Measurements from ENCODE around the gene TREH.
"Not testable (repeated sequence)": the region's sequence is repeated elsewhere in the genome, so short reads cannot be mapped to it uniquely, and the experiment has no call there.

The TREH gene, protein sequence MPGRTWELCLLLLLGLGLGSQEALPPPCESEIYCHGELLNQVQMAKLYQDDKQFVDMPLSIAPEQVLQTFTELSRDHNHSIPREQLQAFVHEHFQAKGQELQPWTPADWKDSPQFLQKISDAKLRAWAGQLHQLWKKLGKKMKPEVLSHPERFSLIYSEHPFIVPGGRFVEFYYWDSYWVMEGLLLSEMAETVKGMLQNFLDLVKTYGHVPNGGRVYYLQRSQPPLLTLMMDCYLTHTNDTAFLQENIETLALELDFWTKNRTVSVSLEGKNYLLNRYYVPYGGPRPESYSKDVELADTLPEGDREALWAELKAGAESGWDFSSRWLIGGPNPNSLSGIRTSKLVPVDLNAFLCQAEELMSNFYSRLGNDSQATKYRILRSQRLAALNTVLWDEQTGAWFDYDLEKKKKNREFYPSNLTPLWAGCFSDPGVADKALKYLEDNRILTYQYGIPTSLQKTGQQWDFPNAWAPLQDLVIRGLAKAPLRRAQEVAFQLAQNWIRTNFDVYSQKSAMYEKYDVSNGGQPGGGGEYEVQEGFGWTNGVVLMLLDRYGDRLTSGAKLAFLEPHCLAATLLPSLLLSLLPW

DNA sequence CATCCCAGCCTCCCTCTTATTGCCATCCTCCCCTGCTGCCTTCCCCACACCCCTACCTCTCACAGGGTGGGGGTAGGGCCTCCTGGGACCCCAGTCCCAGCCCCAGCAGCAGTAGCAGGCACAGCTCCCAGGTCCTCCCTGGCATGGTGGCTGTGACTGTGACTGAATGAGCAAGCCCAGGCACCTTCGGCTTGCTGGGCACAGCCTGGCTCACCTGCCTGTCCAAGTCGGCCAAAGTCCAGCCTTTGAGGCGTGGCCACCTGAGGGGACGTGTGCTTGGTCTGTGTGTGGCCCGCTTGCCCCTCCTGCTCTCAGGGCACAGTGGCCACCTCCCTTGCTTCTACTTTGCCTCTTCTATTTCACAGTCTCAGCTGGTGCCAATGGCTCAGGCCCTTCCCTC lies at the start of gene TREH:
TREH (minus strand) TSS at position 168 of the 400 bp plus-strand sequence; CDS start at position 145, 23 bp downstream.
- DNase-seq, result no peak

DNA sequence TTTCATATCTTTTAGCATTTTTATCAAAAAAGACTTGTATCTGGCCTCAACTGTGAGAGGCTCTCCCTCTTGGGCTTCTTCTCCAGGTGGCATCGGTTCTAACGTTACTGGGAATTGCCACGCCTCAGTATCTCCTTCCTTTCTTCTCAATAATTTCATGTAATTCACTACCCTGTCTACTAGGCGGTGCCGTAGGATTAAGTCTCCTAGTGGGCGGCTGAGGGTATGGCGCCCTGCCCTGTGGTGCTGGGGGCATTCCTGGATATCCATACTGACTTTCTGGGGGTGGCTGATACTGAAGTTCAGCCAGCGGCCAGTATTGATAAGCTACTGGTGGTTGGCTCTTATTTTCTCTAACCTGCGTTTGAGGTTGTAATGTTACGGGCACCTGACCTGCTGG lies 48.7 kb upstream of the TREH start:
- not testable (repeated sequence) for DNase-seq

DNA sequence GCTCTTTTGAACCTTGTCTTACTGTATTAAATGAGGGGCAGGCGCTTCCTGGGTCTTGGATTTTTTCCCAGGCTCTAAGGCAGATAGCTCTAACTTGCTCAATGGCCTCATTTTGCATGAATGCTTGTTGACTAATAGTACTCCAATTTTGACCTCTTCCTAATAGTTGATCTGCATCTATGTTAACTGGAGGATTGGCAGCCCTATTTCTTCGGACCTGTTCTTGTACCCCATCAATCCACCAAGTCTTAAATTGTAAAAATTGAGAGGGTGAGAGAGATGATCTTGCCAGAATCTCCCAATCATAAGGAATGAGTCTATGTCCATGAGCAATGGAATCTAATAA lies 48.2 kb upstream of the TREH start:
- DNase-seq, result not testable (repeated sequence)

DNA sequence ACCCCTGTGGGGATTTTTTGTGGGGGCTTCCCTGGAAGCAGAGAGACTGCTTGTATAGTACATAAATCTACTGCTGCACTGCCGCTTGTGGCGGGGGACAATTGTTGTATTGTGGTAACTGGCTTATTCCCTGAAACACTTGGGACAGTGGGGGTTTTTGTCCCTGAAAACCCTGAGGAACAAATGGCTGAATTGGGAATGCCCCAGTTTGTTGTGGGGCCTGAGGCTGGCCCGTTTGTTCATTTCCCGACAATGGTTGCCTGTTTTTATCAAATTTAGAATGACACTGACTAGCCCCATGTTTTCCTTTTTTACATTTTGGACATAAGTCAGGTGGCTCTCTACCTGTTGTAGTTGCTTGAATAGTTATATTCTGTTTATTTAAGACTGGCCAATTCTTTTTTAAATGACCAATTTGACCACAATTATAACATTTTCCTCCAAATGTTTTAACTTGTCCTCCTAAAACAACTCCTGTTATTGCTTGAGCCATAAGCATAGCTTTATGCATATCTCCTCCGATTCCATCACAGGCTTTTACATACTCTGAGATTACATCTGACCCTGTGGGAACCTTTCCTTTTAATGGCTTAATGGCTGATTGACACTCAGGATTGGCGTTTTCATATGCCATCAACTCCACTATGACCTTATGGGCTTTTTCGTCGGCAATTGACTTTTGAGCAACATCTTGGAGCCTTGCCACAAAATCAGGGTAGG lies 47.7 kb upstream of the TREH start:
- DNase-seq, result not testable (repeated sequence)

DNA sequence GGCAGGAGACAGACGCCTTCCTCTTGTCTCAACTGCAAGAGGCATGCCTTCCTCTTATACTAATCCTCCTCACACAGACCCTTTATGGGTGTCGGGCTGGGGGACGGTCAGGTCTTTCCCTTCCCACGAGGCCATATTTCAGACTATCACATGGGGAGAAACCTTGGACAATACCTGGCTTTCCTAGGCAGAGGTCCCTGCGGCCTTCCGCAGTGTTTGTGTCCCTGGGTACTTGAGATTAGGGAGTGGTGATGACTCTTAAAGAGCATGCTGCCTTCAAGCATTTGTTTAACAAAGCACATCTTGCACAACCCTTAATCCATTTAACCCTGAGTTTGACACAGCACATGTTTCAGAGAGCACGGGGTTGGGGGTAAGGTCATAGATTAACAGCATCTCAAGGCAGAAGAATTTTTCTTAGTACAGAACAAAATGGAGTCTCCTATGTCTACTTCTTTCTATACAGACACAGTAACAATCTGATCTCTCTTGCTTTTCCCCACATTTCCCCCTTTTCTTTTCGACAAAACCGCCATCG lies 42.1 kb upstream of the TREH start:
- not testable (repeated sequence) for DNase-seq

DNA sequence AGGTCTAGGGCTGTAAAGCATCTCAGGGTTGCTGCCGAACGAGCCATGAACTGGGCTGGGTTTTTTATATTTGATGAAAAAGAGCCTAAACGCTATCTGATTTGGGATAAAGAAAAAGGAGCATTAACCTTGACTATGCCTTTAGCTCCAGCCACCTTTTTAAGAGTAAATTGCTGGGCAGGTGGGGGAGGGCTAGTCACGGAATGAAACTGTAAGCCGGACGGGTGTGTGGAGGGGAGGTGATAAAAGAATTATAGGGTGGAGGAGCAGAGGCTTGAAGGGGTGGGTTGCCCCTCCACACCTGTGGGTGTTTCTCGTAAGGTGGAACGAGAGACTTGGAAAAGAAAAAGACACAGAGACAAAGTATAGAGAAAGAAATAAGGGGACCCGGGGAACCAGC lies 41.3 kb upstream of the TREH start:
- not testable (repeated sequence) for DNase-seq

DNA sequence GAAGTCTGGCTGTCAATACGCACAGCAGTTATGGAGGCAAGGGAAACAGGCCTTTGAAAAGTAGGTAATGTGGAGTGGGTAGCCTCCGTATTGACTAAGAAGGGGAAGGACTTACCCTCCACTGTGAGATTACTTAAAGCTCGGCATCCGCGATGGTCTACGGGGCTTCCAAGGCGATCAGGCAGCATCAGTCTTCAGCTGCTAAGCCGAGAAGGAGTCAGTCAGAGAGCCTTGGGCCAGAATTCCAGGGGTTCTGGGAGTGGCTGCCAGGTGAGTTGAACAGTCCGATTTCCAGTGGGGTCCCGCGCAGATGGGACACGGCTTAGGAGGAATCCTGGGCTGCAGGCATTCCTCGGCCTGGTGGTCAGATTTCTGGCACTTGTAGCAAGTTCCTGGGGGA lies 40.6 kb upstream of the TREH start:
- DNase-seq, result not testable (repeated sequence)

DNA sequence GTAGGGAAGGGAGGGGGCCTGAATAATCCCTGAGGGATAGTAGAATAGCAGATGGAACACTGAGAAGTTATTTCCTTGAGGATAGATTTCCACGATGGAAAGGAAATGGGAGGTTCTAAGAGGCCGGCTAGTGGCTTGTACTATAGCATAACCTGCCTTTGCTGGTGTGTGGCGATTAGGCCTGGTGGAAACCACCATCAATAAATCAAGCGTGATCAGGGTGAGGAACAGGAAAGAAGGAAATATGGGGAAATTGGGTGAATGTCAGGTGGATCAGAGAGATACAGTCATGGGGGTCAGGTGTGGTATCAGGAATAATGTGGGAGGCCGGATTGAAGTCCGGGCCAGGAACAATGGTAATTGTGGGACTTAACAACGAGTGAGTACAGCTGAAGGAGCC lies 39.1 kb upstream of the TREH start:
- not testable (repeated sequence) for DNase-seq

DNA sequence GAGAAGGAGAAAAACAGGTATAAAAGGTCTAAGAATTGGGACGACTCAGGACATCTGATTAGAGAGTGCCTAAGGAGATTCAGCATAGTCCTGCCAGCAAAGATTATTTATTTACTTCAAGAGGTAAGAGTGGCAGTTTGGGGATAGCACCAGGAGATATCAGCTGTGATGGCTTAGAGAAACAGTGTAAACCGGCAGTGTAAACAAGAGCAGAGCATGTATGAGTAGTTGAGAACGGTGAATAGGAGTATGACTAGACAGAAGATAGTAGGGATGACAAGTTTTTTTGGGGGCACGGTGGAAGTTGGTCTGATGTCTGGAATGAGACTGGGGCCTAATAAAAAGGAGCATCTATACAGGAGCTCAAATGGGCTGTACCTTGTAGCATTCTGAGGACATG lies 38.3 kb upstream of the TREH start:
- not testable (repeated sequence) for DNase-seq

DNA sequence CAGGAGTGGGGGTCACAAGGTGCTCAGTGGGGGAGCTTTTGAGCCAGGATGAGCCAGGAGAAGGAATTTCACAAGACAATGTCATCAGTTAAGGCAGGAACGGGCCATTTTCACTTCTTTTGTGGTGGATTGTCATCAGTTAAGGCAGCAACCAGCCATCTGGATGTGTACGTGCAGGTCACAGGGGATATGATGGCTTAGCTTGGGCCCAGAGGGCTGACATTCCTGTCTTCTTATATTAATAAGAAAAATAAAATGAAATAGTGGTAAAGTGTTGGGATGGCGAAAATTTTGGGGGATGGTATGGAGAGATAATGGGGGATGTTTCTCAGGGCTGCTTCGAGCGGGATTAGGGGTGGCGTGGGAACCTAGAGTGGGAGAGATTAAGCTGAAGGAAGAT lies 37.8 kb upstream of the TREH start:
- not testable (repeated sequence) for DNase-seq

DNA sequence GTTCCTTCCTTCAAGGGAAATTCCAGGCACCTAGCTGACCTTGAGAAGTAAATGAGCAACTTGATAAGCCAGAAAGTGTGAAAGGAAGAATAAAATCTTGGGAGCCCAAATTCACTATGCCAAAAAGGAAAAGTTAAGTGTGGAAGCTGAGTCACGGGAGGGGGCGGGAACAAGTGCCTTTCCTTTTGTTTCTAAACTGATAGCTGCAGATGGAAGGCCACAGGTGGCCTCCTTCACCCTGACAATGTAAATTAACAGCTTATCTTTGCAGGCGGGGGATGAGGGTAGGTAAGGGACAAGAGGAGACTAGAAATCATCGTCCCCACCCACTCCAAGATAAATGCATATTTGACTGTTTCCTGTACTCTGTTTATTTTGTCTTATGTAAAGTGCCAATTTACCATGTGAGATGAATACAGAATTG lies 36.4 kb upstream of the TREH start:
- DNase-seq, result no peak

DNA sequence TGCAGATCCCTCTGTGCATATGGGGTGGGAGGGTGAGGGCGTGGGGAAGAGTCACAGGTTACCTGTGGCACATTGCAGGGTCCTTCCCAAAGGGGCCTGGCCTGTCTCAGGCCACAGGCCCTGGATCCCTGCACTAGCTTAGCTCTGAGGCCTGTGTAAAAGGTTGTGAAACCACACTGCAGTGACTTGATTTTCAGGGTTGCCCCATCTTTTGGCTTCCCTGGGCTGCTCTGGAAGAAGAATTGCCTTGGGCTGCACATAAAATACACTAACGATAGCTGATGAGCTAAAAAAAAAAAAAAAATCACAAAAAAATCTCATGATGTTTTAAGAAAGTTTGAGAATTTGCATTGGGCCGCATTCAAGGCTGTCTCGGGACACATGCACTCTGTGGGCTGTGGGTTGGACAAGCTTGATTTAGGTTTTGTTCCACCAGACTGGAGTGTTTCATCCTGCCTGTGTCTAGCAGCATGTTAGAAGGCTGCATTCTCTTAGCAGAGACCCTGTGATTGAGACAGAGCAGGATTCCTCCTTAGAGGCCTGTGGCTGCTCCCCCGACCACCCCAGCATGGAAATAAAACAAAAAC lies 35.9 kb upstream of the TREH start:
- no peak for DNase-seq

DNA sequence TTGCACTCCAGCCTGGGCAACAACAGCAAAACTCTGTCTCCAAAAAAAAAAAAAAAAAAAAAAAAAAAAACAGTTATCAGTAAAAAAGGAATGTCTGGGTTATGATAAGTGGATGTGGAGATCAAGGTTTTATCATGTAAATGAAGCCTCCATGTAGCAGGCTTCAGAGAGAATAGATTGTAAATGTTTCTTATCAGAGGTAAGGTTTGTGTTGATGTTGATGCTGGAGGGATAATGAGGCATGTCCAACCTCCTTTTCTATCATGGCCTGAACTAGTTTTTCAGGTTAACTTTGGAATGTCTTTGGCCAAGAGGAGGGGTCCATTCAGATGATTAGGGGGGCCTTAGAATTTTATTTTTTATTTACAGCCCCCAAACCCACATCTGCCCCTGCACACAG lies 35.4 kb upstream of the TREH start:
- no peak for DNase-seq

DNA sequence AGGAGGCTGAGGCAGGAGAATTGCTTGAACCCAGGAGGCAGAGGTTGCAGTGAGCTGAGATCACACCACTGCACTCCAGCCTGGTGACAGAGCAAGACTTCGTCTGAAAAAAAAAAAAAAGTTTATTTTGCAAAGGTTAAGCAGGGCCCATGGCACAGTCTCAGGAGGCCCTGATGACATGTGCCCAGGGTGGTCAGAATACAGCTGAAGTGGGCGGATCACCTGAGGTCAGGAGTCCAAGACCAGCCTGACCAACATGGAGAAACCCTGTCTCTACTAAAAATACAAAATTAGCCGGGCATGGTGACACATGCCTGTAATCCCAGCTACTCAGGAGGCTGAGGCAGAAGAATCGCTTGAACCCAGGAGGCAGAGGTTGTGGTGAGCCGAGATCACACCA lies 35.0 kb upstream of the TREH start:
- not testable (repeated sequence) for DNase-seq

DNA sequence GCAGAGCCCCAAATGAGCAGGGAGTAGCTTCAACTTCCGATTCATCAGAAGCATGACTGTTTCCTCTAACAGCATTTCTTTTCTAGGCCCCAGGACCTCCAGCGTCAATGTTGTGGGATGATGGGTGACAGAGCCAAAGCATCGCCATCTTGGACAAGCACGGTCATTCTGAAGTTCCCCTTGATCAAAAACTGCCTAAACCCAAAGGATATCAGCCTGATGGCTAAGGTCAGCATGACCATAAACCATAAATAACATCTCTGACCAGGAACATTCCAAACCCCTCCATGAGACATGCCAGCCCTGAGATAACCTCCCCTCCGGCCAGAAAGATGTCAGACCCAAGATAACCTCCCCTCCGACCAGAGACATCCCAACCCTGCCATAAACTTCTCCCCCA lies 28.8 kb upstream of the TREH start:
- no peak for DNase-seq

DNA sequence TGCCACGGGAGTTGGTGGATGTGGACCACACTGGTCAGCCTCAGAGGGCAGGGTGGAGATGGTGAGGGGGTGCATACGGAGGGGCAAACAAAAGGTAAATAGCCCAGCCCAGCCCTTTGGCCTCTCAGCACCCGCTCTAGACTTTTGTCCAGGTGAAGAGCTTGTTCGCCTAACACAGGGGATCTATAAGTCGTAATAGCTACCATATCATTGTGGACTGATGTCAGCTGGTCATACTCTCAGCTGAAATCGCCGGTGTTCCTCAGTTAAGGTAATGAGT lies 27.0 kb upstream of the TREH start:
- DNase-seq, result no peak

DNA sequence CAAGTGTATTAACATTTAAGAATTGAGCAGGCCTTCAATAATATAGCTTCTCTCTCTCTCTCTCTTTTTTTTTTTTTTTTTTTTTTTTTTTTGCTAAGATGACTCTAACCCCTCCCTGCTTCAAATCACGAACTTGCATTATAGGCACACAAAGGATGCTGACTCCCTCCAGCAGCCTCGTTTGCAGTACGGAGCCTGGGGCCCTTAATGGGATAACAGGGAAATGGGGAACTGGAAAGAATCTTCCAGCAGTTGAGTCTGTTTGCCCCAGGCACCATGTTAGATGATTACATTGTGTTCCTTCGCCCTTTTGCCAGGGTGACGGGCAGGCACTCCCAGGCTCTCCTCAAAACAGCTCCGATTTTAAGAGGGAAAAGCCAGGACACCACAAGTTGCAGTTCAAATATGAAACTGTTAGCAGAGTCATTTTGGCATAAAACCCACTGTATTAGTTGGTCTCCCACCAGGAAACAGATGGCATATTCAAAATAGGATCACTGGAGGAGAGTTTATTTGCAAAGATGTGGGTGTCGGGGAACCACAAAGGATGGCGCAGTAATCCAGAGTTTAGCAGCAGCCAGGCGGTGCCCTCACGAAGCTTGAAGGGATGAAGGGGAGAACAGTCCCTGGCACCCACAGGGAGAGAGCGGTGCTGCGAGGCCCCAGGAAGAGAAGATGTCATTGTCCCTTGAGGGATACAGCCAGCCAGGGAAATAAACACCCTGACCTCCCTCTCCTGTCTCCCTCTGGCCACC lies 26.5 kb upstream of the TREH start:
- DNase-seq, result no peak

DNA sequence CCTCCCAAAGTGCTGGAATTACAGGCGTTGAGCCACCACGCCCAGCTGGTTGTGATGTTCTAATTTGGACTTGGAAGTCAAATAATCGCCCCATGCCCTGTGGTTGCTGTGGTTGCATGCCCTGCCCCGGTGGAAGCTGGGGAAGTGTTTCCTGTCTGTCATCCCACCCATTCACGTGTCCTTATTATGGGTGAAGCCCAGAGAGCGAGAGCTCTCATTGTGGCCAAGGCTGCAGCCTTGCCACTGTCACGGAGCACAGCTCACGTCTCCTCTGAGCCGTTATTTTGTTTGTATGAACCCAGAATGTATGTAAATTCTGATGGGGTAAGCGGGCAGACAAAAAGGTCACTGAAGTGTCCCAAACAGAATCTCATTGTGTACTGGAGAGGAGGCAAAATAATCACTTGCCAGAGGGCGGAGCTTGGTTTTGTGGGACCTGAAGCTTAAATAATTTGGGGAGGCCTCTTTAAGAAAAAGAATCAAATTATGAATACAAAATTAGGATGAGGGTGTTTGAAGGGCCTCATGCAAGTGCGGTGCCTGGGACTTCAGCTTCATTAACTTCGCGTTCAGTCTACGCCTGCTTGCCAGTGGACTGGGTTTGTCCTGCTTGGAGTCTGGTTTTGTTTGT lies 25.8 kb upstream of the TREH start:
- no peak for DNase-seq

DNA sequence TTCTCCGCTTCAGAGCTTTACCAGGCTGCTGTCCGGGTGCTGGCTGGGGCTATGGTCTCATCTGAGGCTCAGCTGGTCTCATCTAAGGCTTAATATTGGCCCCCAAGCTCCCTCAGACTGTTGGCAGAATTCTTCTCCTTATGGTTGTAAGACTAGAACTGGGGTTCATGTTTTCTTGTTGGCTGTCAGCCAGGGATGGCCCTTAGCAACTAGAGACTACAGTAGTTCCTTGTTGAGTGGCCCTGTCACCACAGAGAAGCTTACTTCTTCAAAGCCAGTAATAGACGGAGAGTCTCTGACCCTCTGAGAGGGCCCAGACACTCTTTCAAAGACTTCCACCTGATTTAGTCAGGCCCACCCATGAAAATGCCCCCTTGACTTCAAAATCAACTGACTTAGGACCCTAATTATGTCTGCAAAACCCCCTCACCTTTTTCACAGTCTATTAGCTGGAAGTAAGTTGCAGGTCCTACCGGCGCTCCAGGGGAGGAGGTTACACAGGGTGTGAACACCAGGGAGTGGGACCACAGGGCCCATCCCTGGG lies 24.2 kb upstream of the TREH start:
- no peak for DNase-seq

DNA sequence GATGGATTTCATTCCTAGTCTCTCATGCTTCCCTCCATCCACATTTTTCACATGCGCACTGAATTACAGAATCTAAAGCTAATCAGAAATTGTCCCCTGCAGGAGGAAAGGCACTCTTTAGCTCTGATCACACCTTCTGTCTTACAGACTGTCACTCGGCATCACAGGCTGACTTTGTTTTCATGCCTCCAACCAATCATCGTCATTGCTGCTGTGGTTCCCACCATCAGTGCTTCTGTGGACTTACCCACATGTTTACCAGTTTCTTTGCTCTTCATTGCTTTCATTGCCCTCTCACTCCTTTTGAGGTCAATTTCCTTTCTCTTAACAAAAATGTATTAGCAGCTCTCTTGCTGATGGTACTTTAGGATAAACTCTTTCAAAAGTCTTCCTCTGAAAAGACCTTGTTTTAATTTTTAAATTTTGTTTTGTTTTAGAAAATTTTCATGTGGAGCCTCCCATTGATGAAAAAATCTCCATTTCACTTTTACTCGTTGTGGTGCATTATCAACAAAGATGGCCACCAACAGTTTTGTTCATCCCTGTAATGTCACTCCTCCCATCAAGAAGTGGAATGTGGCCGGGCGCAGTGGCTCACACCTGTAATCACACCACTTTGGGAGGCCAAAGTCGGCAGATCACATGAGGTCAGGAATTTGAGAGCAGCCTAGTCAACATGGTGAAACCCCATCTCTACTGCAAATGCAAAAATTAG lies 20.2 kb upstream of the TREH start:
- DNase-seq, result no peak

DNA sequence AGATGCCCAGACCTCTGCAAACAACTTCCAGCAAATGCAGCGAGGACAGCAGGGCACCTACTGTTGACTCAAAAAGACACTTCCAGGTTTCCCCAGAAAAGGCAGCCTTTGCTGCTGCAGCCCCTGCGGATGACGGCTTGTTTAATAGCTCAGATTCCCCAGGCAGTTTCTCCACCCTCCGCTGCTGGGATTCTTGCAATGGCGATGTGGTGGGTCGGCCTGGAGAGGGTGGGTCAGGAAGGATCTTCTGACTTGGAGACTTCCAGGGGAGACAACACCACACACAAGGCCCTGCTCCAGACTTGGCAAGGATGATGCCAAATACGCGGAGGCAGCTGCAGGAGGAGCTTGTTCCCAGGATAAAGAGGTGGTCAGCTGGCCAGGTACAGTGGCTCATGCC lies 17.9 kb upstream of the TREH start:
- no peak for DNase-seq

Measured in activated CD4-positive, CD25-positive, alpha-beta regulatory T cell treated with anti-CD3 and anti-CD28 coated beads, Interleukin-2, amount 50 U/mL, for 72 hours (primary cell).